MCF 10A (cell line): ENCODE measurements around the gene PTPRO. TPM values are rescaled to one million over a fixed set of nuclear protein-coding genes. Genes with fewer than 3 reads are reported as not detected.

Experiments used
- BruUV-seq: library from RNA; stranded (reverse); fragments of 400-500 nt; replicated peaks from 2 replicates; lab custom pipeline; 2021; lab: Mats Ljungman, UMichigan
- CTCF ChIA-PET: fragments of 300-600 bp; sonication (Branson Sonifier 250); formaldehyde crosslinking; extraction: SDS; loops from one replicate; lab custom pipeline; 2021; ENCODE audit warnings: antibody characterized with exemption, inconsistent platforms; lab: Yijun Ruan, JAX
- POLR2A ChIA-PET: fragments of 300-600, 350-650 bp; sonication (Branson Sonifier 250); formaldehyde crosslinking; extraction: SDS; loops from one replicate; lab custom pipeline; 2020; ENCODE audit warnings: antibody characterized with exemption, inconsistent platforms; lab: Yijun Ruan, JAX
- DNase-seq: peaks from one replicate; pipeline ENCODE4 v3.0.0-alpha.2; 2018; ENCODE audit not compliant: unreplicated experiment
- H3K27ac Mint-ChIP-seq: one replicate; pipeline ENCODE4 v1.8.0; 2022; ENCODE audit warnings: mild to moderate bottlenecking, low read depth, mixed read lengths; ENCODE audit not compliant: unreplicated experiment
- H3K27me3 Mint-ChIP-seq: one replicate; pipeline ENCODE4 v1.8.0; 2022; ENCODE audit warnings: mixed read lengths; ENCODE audit not compliant: insufficient read depth, unreplicated experiment
- H3K36me3 Mint-ChIP-seq: one replicate; pipeline ENCODE4 v1.8.0; 2022; ENCODE audit warnings: mild to moderate bottlenecking, moderate library complexity, mixed read lengths; ENCODE audit not compliant: insufficient read depth, unreplicated experiment
- H3K4me1 Mint-ChIP-seq: one replicate; pipeline ENCODE4 v1.8.0; 2022; ENCODE audit warnings: mixed read lengths; ENCODE audit not compliant: insufficient read depth, unreplicated experiment
- H3K4me3 Mint-ChIP-seq: one replicate; pipeline ENCODE4 v1.8.0; 2022; ENCODE audit warnings: mild to moderate bottlenecking, moderate library complexity, mixed read lengths; ENCODE audit not compliant: unreplicated experiment
- H3K9me3 Mint-ChIP-seq: one replicate; pipeline ENCODE4 v1.8.0; 2022; ENCODE audit warnings: mixed read lengths; ENCODE audit not compliant: unreplicated experiment
- intact Hi-C: fragments of 100-400 bp; cut with micrococcal nuclease; formaldehyde crosslinking; loops from 2 replicates; pipeline ENCODE4 v1.14.1; 2022
- total RNA-seq: library from RNA; stranded (reverse); gene quantifications from 2 replicates; pipeline ENCODE4 v1.2.3, GENCODE V29; 2022
- TF ChIP-seq, protein P1 (sequence below): fragments of 200-600 bp; IDR thresholded peaks from one replicate; pipeline ENCODE4 v1.8.0; 2022; ENCODE audit warnings: antibody characterized with exemption, mild to moderate bottlenecking; ENCODE audit not compliant: unreplicated experiment

Gene PTPRO
- total RNA-seq, 1 experiment from 2014 or later, result 2.2 TPM

DNA sequence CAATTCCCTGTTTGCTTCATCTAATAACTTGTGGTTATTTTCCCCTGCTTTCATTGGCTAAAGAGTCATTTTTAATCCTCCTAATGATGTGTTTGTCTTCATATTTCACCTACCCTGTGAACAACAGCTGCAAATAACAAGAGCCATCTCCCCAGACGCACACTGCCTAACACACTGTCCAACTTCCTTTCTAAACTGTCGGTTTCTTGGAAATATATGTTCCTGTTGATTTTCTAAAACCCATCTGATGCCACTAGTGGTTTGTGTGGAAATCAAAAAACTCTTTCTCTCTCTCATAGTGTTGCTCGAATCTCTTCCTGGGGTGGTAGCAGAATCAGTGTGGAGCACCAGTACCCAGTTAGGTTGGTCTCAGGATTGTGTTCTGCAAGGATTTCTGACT, 240.0 kb downstream of the PTPRO start:
- no peaks in the 10 kb centered on the region for H3K9me3 Mint-ChIP-seq
- POLR2A ChIA-PET, result no interaction called here
- CTCF ChIA-PET, result interaction anchor here (0.6 to 1.4 kb wide), 4 partner anchors 22 to 384 kb away, joined by 3 to 4 read pairs (median 4); no protein-coding TSS in a partner anchor
- DNase-seq, result no peak
- no peaks in the 10 kb centered on the region for H3K27me3 Mint-ChIP-seq
- no peak overlapping the region for H3K27ac Mint-ChIP-seq
- intact Hi-C loops, result no loop called here
- TF ChIP-seq, protein P1, sequence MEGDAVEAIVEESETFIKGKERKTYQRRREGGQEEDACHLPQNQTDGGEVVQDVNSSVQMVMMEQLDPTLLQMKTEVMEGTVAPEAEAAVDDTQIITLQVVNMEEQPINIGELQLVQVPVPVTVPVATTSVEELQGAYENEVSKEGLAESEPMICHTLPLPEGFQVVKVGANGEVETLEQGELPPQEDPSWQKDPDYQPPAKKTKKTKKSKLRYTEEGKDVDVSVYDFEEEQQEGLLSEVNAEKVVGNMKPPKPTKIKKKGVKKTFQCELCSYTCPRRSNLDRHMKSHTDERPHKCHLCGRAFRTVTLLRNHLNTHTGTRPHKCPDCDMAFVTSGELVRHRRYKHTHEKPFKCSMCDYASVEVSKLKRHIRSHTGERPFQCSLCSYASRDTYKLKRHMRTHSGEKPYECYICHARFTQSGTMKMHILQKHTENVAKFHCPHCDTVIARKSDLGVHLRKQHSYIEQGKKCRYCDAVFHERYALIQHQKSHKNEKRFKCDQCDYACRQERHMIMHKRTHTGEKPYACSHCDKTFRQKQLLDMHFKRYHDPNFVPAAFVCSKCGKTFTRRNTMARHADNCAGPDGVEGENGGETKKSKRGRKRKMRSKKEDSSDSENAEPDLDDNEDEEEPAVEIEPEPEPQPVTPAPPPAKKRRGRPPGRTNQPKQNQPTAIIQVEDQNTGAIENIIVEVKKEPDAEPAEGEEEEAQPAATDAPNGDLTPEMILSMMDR, result no peak
- peaks cover 7% of the 10 kb centered on the region for H3K36me3 Mint-ChIP-seq
- no TSS peak for BruUV-seq
- H3K4me3 Mint-ChIP-seq, result no peak overlapping the region
- H3K4me1 Mint-ChIP-seq, result peaks cover 7% of the 10 kb centered on the region

DNA sequence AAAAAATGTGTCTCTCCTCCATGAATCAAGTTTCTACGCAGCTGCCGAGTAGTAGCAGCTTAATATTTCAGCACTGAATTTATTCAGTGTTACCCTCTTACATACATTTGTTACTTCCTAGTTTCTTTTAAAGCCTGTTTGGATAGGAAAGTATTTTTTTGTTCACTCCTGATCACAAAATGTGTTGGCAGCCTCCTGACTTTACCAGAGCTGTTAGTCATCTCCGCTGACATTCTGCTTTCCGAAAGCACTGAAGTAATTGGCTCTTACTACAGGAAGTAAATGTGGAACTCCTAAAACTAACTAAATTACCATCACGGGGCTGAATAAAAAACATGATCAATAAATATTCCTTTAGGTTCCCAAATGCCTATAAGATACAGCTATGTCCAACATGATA, 241.4 kb downstream of the PTPRO start:
- no peaks in the 10 kb centered on the region for H3K9me3 Mint-ChIP-seq
- peaks cover 7% of the 10 kb centered on the region for H3K4me1 Mint-ChIP-seq
- no TSS peak for BruUV-seq
- H3K27ac Mint-ChIP-seq, result peak overlapping the region; percentile 16
- peaks cover 9% of the 10 kb centered on the region for H3K36me3 Mint-ChIP-seq
- ChIA-PET POLR2A (no interaction called here), CTCF (interaction anchor here (0.6 to 1.4 kb wide), 5 partner anchors 16 to 53 kb away, joined by 3 to 9 read pairs (median 4); no protein-coding TSS in a partner anchor)
- peak; percentile 9 for DNase-seq
- H3K27me3 Mint-ChIP-seq, result no peaks in the 10 kb centered on the region
- intact Hi-C loops, result no loop called here
- peak overlapping the region; percentile 4 for H3K4me3 Mint-ChIP-seq
- TF ChIP-seq, protein P1, result no peak

DNA sequence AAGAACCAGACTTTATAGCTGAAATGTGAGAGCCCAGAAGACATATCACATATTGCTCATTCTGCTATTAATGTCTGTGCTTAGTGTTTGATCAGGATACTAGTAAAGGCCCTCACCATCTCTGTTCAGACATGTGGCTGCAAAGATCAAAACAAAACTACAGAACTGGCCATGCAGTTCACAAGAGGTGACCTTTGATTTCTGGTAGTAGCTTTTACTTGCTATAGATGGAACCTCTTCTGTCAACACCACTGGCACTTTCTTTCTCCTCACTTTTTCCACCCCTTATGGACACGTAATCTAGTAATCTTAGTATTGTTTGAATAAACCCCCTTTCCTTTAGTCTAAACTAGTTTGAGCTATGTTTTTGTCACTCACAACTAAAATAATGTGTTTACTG, 252.0 kb downstream of the PTPRO start:
- no peak for DNase-seq
- H3K4me1 Mint-ChIP-seq, result no peaks in the 10 kb centered on the region
- intact Hi-C loops, result no loop called here
- H3K4me3 Mint-ChIP-seq, result no peak overlapping the region
- H3K9me3 Mint-ChIP-seq, result no peaks in the 10 kb centered on the region
- TF ChIP-seq, protein P1, result no peak
- H3K27ac Mint-ChIP-seq, result no peak overlapping the region
- H3K36me3 Mint-ChIP-seq, result no peaks in the 10 kb centered on the region
- CTCF ChIA-PET, result interaction anchor here (0.7 to 1.8 kb wide), 5 partner anchors 10 to 353 kb away, joined by 3 to 15 read pairs (median 7); partner anchors contain the start of gene RERG
- H3K27me3 Mint-ChIP-seq, result no peaks in the 10 kb centered on the region
- POLR2A ChIA-PET, result interaction anchor here (0.6 to 0.7 kb wide), 3 partner anchors 10 to 800 kb away, joined by 3 to 4 read pairs (median 3); a partner anchor contains a TSS
- BruUV-seq, result no TSS peak

DNA sequence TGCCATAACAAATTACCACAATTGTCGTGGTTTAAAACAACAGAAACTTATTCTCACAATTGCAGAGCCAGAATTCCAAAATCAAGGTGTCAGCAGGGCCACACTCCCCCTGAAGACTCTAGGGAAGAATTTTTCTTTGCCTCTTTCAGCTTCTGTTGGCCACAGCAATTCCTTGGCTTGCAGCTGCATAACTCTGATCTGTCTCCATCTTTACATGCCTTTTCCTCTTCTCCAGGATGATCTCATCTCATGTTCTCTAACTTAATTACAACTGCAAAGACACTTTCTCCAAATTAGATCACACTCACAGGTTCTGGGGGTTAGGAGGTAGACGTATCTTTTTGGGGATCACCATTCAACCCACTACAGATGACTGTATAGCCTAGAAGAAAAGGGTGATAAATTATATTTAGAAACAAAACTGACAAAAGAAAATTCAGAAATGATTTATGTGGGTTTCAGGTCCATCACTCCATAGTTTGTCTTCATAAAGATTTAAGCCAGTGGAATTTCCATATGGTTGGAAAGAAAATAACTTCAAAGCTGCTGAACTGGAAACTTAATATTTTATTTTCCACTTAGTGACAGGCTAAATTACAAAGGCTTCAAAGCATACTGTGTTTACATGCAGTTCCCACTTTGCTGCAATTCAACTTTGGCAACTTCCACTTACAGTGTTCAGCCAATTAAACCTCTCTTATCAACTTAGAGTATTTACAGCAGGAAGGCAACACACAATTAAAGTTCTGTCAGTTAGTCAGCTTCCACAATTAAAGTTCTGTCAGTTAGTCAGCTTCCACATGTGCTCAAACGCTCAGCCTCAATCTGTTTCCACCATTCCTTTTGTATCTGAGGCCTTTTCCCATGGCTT, 253.6 kb downstream of the PTPRO start:
- no peaks in the 10 kb centered on the region for H3K4me1 Mint-ChIP-seq
- ChIA-PET POLR2A (interaction anchor here (0.7 kb wide), 1 partner anchor 25 kb away, joined by 3 read pairs; no protein-coding TSS in a partner anchor), CTCF (interaction anchor here (1.0 kb wide), 1 partner anchor 8 kb away, joined by 3 read pairs; no protein-coding TSS in a partner anchor)
- intact Hi-C loops, result no loop called here
- no peak for DNase-seq
- TF ChIP-seq, protein P1, result no peak
- no peaks in the 10 kb centered on the region for H3K9me3 Mint-ChIP-seq
- no TSS peak for BruUV-seq
- H3K27me3 Mint-ChIP-seq, result no peaks in the 10 kb centered on the region
- no peak overlapping the region for H3K4me3 Mint-ChIP-seq
- no peaks in the 10 kb centered on the region for H3K36me3 Mint-ChIP-seq
- no peak overlapping the region for H3K27ac Mint-ChIP-seq
